GM21423 (cell line): ENCODE data around the gene SUGCT.

Source experiments
- ATAC-seq: cut with Tn5 transposase; IDR thresholded peaks from one replicate; pipeline ENCODE4 v1.9.1; 2021; ENCODE audit warnings: mild to moderate bottlenecking, moderate library complexity; ENCODE audit not compliant: unreplicated experiment

SUGCT gene

GRCh38 chr7:40799493-40800403, 664.9 kb downstream of the SUGCT start:
- no peak for ATAC-seq

- ATAC-seq = no peak
Observed at GRCh38 chr7:40800771-40801170, 666.0 kb downstream of the SUGCT start.

- no peak for ATAC-seq
Observed at GRCh38 chr7:40802497-40802896, 667.7 kb downstream of the SUGCT start.

GRCh38 chr7:40804477-40805215, 669.8 kb downstream of the SUGCT start:
- ATAC-seq = no peak

GRCh38 chr7:40805361-40805760, 670.6 kb downstream of the SUGCT start:
- ATAC-seq = no peak

- no peak for ATAC-seq
Observed at GRCh38 chr7:40808378-40808942, 673.7 kb downstream of the SUGCT start.

DNA sequence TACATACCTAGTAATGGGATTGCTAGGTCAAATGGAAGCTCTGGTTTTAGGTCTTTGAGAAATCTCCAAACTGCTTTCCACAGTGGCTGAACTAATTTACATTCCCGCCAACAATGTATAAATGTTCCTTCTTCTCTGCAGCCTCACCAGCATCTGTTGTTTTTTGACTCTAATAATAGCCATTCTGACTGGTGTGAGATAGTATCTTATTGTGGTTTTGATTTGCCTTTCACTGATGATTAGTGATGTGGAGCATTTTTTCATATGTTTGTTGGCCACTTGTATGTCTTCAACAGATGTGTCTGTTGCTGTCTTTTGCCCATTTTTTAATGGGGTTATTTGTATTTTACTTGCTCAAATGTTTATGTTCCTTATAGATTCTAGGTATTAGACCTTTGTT, 675.5 kb downstream of the SUGCT start:
- no peak for ATAC-seq

DNA sequence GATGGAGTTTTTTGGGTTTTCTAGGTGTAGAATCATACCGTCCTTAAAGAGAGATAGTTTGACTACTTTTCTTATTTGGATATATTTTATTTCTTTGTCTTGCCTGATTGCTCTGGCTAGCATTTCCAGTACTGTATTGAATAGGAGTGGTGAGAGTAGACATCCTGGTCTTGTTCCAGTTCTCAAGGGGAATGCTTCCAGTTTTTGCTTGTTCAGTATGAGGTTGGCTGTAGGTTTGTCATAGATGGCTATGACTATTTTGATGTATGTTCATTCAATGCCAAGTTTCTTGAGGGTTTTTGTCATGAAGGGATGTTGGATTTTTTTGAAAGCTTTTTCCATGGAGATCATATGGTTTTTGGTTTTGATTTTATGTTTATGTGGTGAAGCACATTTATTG, 676.9 kb downstream of the SUGCT start:
- ATAC-seq = no peak

GRCh38 chr7:40815022-40815421, 680.2 kb downstream of the SUGCT start:
- no peak for ATAC-seq

DNA sequence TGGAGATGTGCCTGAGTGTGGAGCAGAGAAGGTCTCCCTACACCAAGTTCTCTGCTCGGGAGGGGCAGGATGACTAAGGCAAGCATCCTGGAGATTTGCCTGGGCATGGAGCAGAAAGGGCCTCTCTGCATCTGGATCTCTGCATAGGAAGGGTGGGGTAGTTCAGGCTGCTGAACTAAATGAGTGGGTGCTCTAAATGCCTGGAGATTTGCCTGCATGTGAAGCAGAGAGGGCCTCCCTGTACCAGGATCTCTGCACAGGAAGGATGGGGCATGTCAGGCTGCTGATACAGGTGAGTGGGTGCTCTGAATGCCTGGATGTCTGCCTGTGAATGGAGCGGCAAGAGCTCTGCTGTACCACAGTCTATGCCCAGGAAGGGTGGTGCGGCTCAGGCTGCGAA, 680.7 kb downstream of the SUGCT start:
- ATAC-seq = no peak

DNA sequence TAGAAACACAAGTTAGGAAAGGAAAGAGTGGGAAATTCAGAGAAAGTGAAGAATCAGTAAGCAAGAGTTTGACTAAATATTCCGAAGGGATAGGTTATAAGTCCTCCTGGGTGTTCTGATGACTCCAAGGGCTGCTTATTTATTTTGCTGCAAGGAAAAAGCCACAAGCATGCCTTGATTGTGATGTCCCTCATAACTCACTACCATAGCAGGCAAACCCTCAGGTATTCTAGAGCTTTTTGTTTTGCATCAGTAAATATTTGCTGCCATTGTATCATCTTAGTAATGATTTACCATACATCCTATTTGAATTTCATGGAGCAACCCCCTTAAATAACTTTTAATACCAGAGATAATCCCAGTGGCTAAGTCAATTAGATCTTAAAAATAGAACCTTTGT, 688.1 kb downstream of the SUGCT start:
- no peak for ATAC-seq

- no peak for ATAC-seq
Observed at GRCh38 chr7:40824461-40824860, 689.7 kb downstream of the SUGCT start.

DNA sequence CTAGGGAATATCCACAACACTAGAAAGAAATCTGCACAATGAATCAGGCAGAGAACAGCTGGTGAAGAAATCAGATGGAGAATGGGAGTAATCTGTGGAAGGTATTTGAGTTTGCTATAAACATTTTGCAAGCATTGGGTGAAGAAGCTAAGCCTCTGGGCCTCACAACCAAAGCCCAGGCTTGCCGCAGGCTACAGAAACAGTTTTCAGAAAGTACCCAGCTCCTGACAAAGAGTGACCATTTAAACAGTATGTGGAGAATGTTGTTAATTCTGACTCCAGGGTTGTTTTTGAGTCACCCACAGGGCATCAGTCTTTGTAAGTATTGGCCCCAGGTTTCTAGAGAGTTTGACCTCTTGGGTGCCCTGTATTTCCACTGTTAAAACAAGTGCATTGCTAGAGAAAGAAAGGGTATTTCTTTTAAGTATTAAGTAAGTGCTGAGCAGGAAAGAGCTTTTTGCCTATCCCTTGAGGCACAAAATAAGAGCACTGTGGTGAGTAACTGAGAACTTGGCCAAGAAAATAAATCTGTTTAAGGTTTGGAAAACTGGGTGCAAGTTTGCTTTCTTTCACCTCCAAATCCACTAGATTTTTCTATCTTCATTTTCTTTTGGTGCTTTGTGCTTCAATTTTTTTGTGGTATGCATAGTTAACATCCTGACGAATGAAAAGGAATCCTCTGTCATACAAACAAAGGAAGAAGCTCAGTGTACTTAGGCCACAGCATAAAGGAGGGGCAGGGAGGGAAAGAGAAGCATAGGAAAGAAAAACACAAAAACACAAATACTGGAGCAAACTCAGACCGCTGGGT, 691.8 kb downstream of the SUGCT start:
- no peak for ATAC-seq

GRCh38 chr7:40827222-40828085, 692.6 kb downstream of the SUGCT start:
- ATAC-seq = no peak

- ATAC-seq = no peak
Observed at GRCh38 chr7:40828686-40829600, 694.1 kb downstream of the SUGCT start.

DNA sequence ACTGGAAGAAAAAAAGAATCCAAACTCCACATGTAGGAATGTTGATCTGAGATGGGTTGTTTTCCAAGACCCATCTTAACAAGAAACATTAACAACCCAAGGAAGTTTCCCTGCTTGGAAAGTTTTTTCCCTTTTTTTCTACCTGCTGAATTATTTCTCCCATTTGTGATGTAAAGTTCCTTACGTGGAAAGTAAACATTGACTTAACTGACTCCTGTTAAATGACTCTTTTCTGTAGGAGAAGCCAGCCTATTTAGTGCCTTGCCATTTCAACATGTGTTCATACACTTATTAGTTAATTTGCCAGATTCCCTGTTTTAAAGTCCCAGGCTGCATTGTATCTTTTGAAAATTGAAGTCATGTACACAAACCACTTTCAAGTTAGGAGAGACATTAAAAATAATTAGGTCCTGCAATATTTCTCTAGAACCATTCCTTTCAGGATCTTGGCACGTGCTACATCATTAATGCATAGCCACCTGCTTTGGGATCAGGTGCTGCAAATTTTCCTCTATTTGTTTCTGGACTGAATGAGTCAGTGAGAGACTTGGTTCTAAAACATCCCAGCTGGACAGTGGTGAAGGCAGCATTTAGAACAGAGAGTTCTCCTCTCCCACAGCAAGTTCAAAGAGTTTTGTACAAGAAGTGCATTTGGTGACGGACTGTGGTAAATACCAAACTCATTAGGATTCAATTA, 698.5 kb downstream of the SUGCT start:
- no peak for ATAC-seq

DNA sequence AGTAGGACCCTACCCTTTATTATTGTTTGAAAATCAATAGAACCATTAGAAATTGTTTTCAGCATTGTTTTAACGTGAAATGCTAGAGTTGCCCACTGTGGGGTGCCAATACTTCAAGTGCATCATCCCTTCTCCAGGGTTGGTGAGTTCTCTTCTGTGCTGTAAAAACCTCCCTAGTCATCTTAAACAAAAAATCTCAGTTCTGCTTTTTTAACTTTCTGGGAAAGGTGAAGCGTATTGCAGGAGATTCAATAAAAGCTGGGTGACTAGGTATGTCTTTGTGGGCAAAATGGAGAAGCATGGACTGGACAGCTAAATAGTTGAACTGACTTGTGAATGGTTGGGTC, 699.1 kb downstream of the SUGCT start:
- no peak for ATAC-seq

DNA sequence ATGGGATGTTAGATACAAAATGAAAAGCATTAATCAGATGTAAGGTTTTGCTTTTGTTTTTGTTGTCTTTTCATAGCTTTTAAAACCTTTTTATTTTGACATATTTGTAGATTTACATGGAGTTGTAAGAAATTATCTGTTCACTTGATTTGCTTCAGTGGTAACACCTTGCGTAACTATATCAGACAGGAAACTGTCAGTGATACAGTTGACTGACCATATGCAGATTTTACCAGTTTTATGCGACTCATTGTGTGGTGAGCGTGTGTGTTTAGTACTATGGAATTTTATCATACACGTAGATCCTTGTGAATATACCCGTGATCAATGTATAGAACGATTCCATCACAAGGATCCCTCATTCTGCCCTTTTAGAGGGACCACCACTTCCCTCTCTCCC, 701.4 kb downstream of the SUGCT start:
- no peak for ATAC-seq

DNA sequence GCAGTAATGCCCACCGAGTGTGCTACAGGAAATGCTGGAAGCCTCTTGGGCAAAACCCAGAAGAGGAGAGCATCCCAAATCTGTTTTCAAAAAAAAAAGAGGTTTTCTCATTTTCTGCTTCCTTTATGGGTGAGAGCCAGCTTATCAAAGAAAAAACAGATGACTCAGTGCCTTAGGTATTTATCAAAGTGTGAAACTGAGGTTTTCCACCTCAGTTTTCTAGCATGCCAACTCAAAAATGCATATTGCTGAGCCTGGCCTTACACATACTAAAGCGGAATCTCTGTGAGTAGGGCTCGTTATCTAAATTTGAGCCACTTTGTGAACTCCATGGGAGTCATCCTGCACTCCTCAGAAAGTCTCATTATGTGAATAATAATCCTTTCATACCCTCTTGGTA, 705.1 kb downstream of the SUGCT start:
- no peak for ATAC-seq
